CD14-positive monocyte (primary cell): ENCODE measurements around the gene PHC2. TPM values are rescaled to one million over a fixed set of nuclear protein-coding genes. Genes with fewer than 3 reads are reported as not detected.

ENCODE experiments used
- DNase-seq, 3 donors: peaks; one replicate each; pipeline ENCODE4 v3.0.0-alpha.2; 2011 to 2022
- H2AFZ ChIP-seq: 2 replicates; pipeline ENCODE4 v1.6.0; 2012; ENCODE audit warnings: mild to moderate bottlenecking, low read depth, low read length, inconsistent platforms; ENCODE audit not compliant: insufficient read depth, poor library complexity, severe bottlenecking
- H3K27ac ChIP-seq, 2 donors: 1 replicate in 1 of 2; 2 replicates in 1 of 2; pipeline ENCODE4 v1.5.1; 2012 to 2013; ENCODE audit warnings: low read length in 2 of 2, control low read depth in 1 of 2, inconsistent platforms in 1 of 2, low read depth in 1 of 2, mild to moderate bottlenecking in 1 of 2
- H3K27me3 ChIP-seq, 2 donors: one replicate each; pipeline versions ENCODE4 v1.6.0 to v1.6.1; 2011 to 2013; ENCODE audit warnings: low read length in 2 of 2; ENCODE audit not compliant: control insufficient read depth in 2 of 2, insufficient read depth in 2 of 2
- H3K36me3 ChIP-seq, 2 donors: replicated peaks in 1 of 2; 1 replicate in 1 of 2; 2 replicates in 1 of 2; pipeline versions ENCODE4 v1.5.1 to v1.6.1; 2012 to 2013; ENCODE audit warnings: low read length in 2 of 2, control low read depth in 1 of 2, inconsistent platforms in 1 of 2, mild to moderate bottlenecking in 1 of 2; ENCODE audit not compliant: insufficient read depth in 2 of 2, control insufficient read depth in 1 of 2
- H3K4me1 ChIP-seq, 2 donors: 1 replicate in 1 of 2; 2 replicates in 1 of 2; pipeline versions ENCODE4 v1.5.1 to v1.6.1; 2012 to 2013; ENCODE audit warnings: low read length in 2 of 2, control low read depth in 1 of 2, inconsistent platforms in 1 of 2, mild to moderate bottlenecking in 1 of 2, moderate library complexity in 1 of 2; ENCODE audit not compliant: insufficient read depth in 2 of 2, control insufficient read depth in 1 of 2
- H3K4me2 ChIP-seq: replicated peaks from 2 replicates; pipeline ENCODE3; 2012; ENCODE audit warnings: low read length, moderate library complexity, mild to moderate bottlenecking; ENCODE audit not compliant: poor library complexity, severe bottlenecking; ENCODE audit errors: extremely low read depth
- H3K4me3 ChIP-seq, 3 experiments: fragments of 200-600 bp in 1 of 3; sonication (generic) in 1 of 3; replicated peaks in 1 of 3; 1 replicate in 2 of 3; 2 replicates in 1 of 3; pipeline ENCODE4 v1.5.1; 2011 to 2013; ENCODE audit warnings: low read length in 3 of 3, mild to moderate bottlenecking in 3 of 3, control low read depth in 2 of 3, low read depth in 2 of 3, inconsistent platforms in 1 of 3, moderate library complexity in 1 of 3
- H3K79me2 ChIP-seq: 2 replicates; pipeline ENCODE4 v1.6.0; 2012; ENCODE audit warnings: mild to moderate bottlenecking, control low read depth, inconsistent platforms, low read length, moderate library complexity; ENCODE audit not compliant: insufficient read depth
- H3K9ac ChIP-seq: 2 replicates; pipeline ENCODE4 v1.6.0; 2017; ENCODE audit warnings: low read length, mild to moderate bottlenecking; ENCODE audit not compliant: insufficient read depth, poor library complexity, severe bottlenecking
- H3K9me3 ChIP-seq, 2 donors: replicated peaks in 1 of 2; 1 replicate in 1 of 2; 2 replicates in 1 of 2; pipeline versions ENCODE4 v1.5.1 to v1.6.1; 2012 to 2013; ENCODE audit warnings: low read length in 2 of 2, control low read depth in 1 of 2; ENCODE audit not compliant: control insufficient read depth in 1 of 2, insufficient read depth in 1 of 2
- H4K20me1 ChIP-seq: 2 replicates; pipeline ENCODE4 v1.6.0; 2012; ENCODE audit warnings: mild to moderate bottlenecking, low read length, control low read depth, moderate library complexity; ENCODE audit not compliant: insufficient read depth
- H3K27ac Mint-ChIP-seq, 7 donors: one replicate each; pipeline ENCODE4 v1.8.0; 2020; ENCODE audit warnings: mild to moderate bottlenecking in 7 of 7, mixed read lengths in 7 of 7, moderate library complexity in 6 of 7, inconsistent platforms in 2 of 7
- H3K27me3 Mint-ChIP-seq, 3 donors: one replicate each; pipeline ENCODE4 v1.8.0; 2021 to 2022; ENCODE audit warnings: low read depth in 3 of 3, mild to moderate bottlenecking in 3 of 3, mixed read lengths in 3 of 3, moderate library complexity in 3 of 3, inconsistent platforms in 1 of 3
- H3K36me3 Mint-ChIP-seq, 2 donors: one replicate each; pipeline ENCODE4 v1.8.0; 2020; ENCODE audit warnings: mixed read lengths in 2 of 2, inconsistent platforms in 1 of 2, mild to moderate bottlenecking in 1 of 2
- H3K4me1 Mint-ChIP-seq: one replicate; pipeline ENCODE4 v1.8.0; 2020; ENCODE audit warnings: mild to moderate bottlenecking, mixed read lengths
- H3K4me3 Mint-ChIP-seq, 2 donors: one replicate each; pipeline ENCODE4 v1.8.0; 2020; ENCODE audit warnings: mild to moderate bottlenecking in 2 of 2, mixed read lengths in 2 of 2, moderate library complexity in 1 of 2
- H3K9me3 Mint-ChIP-seq, 7 donors: one replicate each; pipeline ENCODE4 v1.8.0; 2020 to 2022; ENCODE audit warnings: mixed read lengths in 7 of 7, mild to moderate bottlenecking in 6 of 7, moderate library complexity in 6 of 7, inconsistent platforms in 2 of 7
- WGBS: methylation state at CpG from one replicate; pipeline ENCODE4 v1.1.5; 2013; ENCODE audit warnings: missing lambda C conversion rate; ENCODE audit not compliant: insufficient coverage; 5-methylcytosine and 5-hydroxymethylcytosine counted together
- intact Hi-C, 2 donors: fragments of 100-400 bp; cut with micrococcal nuclease; formaldehyde crosslinking; loops; one replicate each; pipeline versions ENCODE4 v1.15.0 to v1.15.1; 2023
- polyA plus RNA-seq, 3 donors: library from polyadenylated mRNA; depleted of rRNA in 1 of 3; unstranded in 2 of 3; stranded (reverse) in 1 of 3; fragments of 300-500 nt in 2 of 3; fragments of >200 nt in 1 of 3; fragmentation: Illumina TruSeq in 2 of 3; gene quantifications; 1 replicate in 2 of 3; 2 replicates in 1 of 3; pipeline ENCODE4 v1.2.3, GENCODE V29; 2012 to 2021
- TF ChIP-seq, protein P1 (sequence below): fragments of 200-600 bp; IDR thresholded peaks from one replicate; pipeline ENCODE4 v1.8.0; 2022; ENCODE audit warnings: antibody characterized with exemption, mild to moderate bottlenecking

The PHC2 gene
- polyA plus RNA-seq, 3 donors, result 18.9 to 85.3 (median 53.1) TPM

DNA sequence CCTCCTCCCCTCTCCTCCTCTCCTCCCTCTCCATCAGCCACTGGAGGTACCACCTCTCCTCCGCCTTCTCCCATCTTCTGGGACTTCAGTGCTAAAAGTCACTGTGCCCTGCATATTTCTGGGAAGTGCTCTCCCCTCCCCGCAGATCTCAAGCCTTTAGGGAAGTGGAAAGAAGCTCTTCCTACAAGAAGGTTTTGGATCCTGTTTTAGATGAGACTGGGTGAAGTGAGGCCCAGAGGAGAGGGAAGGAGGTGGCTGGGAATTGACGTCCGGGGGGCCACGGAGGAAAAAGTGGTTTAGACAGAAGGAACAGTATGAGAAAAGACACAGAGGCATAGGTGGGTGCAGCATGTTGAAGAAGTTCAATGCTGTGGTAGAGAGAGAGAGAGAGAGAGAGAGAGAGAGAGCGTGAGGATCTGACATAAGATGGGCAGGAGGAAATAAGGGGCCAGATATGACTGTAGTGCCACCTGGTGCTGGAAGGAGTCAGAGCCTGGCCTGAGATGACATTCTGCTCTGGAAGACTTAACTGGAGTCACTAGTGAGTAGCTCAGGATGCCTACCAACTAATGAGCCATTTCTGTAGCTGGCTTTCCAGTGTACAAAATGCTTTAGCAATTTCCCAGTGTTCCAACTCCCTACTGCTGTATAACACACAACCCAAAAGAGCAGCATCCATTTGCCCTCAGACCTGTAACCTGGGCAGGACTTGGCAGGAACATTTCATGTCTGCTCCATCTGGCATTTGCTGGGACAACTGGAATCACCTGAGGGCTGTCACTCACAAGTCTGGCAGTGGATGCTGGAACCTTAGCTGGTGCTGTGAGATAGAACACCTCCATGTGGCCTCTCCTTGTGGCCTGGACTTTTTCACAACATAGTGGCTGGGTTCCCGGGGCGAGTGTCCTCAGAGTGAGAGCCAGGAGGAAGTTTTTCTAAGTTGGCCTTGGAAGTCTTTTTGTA, 24.9 kb upstream of the PHC2 start:
- no peaks in the 10 kb centered on the region for H3K79me2 ChIP-seq
- H4K20me1 ChIP-seq, result peaks cover 4% of the 10 kb centered on the region
- WGBS, result 33% methylated on average over 6 of the region's 8 CpGs
- H3K4me3 Mint-ChIP-seq, result peak overlapping the region; percentile 73 to 89
- TF ChIP-seq, protein P1, sequence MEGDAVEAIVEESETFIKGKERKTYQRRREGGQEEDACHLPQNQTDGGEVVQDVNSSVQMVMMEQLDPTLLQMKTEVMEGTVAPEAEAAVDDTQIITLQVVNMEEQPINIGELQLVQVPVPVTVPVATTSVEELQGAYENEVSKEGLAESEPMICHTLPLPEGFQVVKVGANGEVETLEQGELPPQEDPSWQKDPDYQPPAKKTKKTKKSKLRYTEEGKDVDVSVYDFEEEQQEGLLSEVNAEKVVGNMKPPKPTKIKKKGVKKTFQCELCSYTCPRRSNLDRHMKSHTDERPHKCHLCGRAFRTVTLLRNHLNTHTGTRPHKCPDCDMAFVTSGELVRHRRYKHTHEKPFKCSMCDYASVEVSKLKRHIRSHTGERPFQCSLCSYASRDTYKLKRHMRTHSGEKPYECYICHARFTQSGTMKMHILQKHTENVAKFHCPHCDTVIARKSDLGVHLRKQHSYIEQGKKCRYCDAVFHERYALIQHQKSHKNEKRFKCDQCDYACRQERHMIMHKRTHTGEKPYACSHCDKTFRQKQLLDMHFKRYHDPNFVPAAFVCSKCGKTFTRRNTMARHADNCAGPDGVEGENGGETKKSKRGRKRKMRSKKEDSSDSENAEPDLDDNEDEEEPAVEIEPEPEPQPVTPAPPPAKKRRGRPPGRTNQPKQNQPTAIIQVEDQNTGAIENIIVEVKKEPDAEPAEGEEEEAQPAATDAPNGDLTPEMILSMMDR, result peak; percentile 67
- no peak overlapping the region for H3K9ac ChIP-seq
- no peaks in the 10 kb centered on the region for H3K9me3 ChIP-seq
- peak overlapping the region; percentile 9 to 22 for H3K27ac ChIP-seq
- H3K4me2 ChIP-seq, result peak overlapping the region; percentile 59
- peaks cover 0 to 2% (median 0%) of the 10 kb centered on the region in 7 donors for H3K9me3 Mint-ChIP-seq
- no peaks in the 10 kb centered on the region for H3K36me3 ChIP-seq
- no peaks in the 10 kb centered on the region for H3K36me3 Mint-ChIP-seq
- peak; percentile 59 to 74 (median 72) for DNase-seq
- H3K27me3 ChIP-seq, result no peaks in the 10 kb centered on the region
- peaks cover 31 to 35% of the 10 kb centered on the region in 2 donors for H3K4me1 ChIP-seq
- peaks cover 42% of the 10 kb centered on the region for H3K4me1 Mint-ChIP-seq
- peaks cover 0 to 12% (median 2%) of the 10 kb centered on the region in 3 donors for H3K27me3 Mint-ChIP-seq
- H2AFZ ChIP-seq, result peak overlapping the region; percentile 47
- H3K4me3 ChIP-seq, result peak overlapping the region in 1 of 3 experiments; percentile 53
- intact Hi-C loops, result no loop called here
- H3K27ac Mint-ChIP-seq, result peak overlapping the region; percentile 67 to 89 (median 85)

DNA sequence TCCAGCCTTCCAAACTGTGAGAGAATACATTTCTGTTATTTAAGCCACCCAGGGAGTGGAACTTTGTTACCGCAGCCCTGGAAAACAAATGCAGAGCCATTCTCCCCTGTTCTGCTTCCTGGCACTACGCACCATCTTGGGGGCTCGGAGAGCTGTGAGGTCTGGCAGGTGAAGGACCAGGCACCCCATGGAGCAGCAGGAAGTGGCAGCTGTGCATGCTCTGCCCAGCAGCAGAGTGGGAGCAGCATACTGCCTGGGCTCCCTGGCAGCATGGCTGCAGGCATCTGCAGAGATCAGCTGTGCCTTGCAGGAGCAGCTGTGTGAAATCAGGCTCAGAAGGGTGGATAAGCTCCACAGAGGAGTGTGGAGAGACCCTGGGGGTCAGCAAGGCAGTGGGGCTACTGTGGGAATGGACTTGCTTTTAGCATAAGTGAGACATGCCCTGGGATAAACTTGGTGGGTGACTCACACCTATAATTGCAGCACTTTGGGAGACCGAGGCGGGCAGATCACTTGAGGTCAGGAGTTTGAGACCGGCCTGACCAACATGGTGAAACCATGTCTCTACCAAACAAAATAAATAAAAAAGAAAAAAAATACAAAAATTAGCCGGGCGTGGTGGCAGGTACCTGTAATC, 23.9 kb upstream of the PHC2 start:
- Mint-ChIP-seq H3K4me3 (no peak overlapping the region), H3K9me3 (peaks cover 0 to 2% (median 0%) of the 10 kb centered on the region in 7 donors), H3K27me3 (peaks cover 2 to 8% (median 6%) of the 10 kb centered on the region in 3 donors), H3K36me3 (no peaks in the 10 kb centered on the region), H3K27ac (no peak overlapping the region), H3K4me1 (peaks cover 31% of the 10 kb centered on the region)
- H3K4me2 ChIP-seq, result no peak overlapping the region
- H3K27me3 ChIP-seq, result no peaks in the 10 kb centered on the region
- intact Hi-C loops, result no loop called here
- peaks cover 21 to 24% of the 10 kb centered on the region in 2 donors for H3K4me1 ChIP-seq
- H2AFZ ChIP-seq, result no peak overlapping the region
- H3K79me2 ChIP-seq, result no peaks in the 10 kb centered on the region
- no peak for DNase-seq
- TF ChIP-seq, protein P1, result no peak
- H3K4me3 ChIP-seq, result no peak overlapping the region
- H3K27ac ChIP-seq, result no peak overlapping the region
- H3K9ac ChIP-seq, result no peak overlapping the region
- H3K36me3 ChIP-seq, result no peaks in the 10 kb centered on the region
- WGBS, result 98% methylated on average over 3 of the region's 8 CpGs
- no peaks in the 10 kb centered on the region for H4K20me1 ChIP-seq
- H3K9me3 ChIP-seq, result no peaks in the 10 kb centered on the region
